OCI-LY7 (cell line): ENCODE results near the gene BBS9.

ENCODE experiments used
- CTCF ChIP-seq: fragments of 200-600 bp; sonication (generic); conservative IDR thresholded peaks from 2 replicates; pipeline ENCODE4 v1.5.1; 2014; ENCODE audit warnings: mild to moderate bottlenecking, antibody characterized with exemption, low read length, moderate library complexity, mixed read lengths
- EZH2phosphoT487 ChIP-seq: fragments of 200-600 bp; sonication (generic); IDR thresholded peaks from 2 replicates; pipeline ENCODE4 v1.6.1; 2018; ENCODE audit warnings: low read depth, borderline replicate concordance, mild to moderate bottlenecking, mixed run types, antibody characterized with exemption, low read length, moderate library complexity, mixed read lengths

- TF ChIP-seq CTCF, result no peak
- no peak for TF ChIP-seq EZH2phosphoT487
Observed at GRCh38 chr7:33630359-33630758, 501.0 kb downstream of the BBS9 start.
